ENCODE results near the gene LRRTM4.

GRCh38 chr2:77108915-77109314 lies 413.3 kb downstream of the LRRTM4 start:
- TF ChIP-seq, protein P1, sequence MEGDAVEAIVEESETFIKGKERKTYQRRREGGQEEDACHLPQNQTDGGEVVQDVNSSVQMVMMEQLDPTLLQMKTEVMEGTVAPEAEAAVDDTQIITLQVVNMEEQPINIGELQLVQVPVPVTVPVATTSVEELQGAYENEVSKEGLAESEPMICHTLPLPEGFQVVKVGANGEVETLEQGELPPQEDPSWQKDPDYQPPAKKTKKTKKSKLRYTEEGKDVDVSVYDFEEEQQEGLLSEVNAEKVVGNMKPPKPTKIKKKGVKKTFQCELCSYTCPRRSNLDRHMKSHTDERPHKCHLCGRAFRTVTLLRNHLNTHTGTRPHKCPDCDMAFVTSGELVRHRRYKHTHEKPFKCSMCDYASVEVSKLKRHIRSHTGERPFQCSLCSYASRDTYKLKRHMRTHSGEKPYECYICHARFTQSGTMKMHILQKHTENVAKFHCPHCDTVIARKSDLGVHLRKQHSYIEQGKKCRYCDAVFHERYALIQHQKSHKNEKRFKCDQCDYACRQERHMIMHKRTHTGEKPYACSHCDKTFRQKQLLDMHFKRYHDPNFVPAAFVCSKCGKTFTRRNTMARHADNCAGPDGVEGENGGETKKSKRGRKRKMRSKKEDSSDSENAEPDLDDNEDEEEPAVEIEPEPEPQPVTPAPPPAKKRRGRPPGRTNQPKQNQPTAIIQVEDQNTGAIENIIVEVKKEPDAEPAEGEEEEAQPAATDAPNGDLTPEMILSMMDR (IDR thresholded peaks at IDR 0.05): no peak
- no peak for TF ChIP-seq POLR2A (IDR thresholded peaks at IDR 0.05)

All from upper lobe of left lung (tissue), 4 donors.